Measurements from ENCODE around the gene REPS1. TPM values are rescaled to one million over a fixed set of nuclear protein-coding genes. Genes with fewer than 3 reads are reported as not detected.

The REPS1 gene
- total and polyA plus RNA-seq, 2 of the 13 experiments (the other 11 are each of a cell fraction or from before 2014, with no cell fraction given) = 36.4 to 38.3 TPM

GRCh38 chr6:138957484-138957883, 30.6 kb downstream of the REPS1 start:
- Histone ChIP-seq H3K27me3 (ENCODE audit: control insufficient read depth in 1 of 2, insufficient read depth in 2 of 2, low read length in 2 of 2) (no peaks in the 10 kb centered on the region), H3K4me3 (replicated peaks in 1 of 3; ENCODE audit: insufficient read depth in 1 of 3, low read depth in 2 of 3, low read length in 3 of 3) (no peak overlapping the region), H3K4me2 (ENCODE audit: low read depth, low read length) (no peak overlapping the region), H2AFZ (ENCODE audit: low read length) (no peak overlapping the region), H3K4me1 (ENCODE audit: insufficient read depth, low read length) (peaks cover 32% of the 10 kb centered on the region), H4K20me1 (ENCODE audit: insufficient read depth, low read length) (peaks cover 12% of the 10 kb centered on the region), H3K9ac (ENCODE audit: insufficient read depth, low read depth, low read length) (no peak overlapping the region), H3K79me2 (ENCODE audit: insufficient read depth, low read length) (peaks cover 46% of the 10 kb centered on the region), H3K36me3 (replicated peaks in 1 of 2; ENCODE audit: control insufficient read depth in 1 of 2, insufficient read depth in 2 of 2, low read length in 2 of 2) (no peaks in the 10 kb centered on the region), H3K9me3 (ENCODE audit: low read length) (no peaks in the 10 kb centered on the region), H3K27ac (ENCODE audit: extremely low read length, insufficient read depth, low read length) (no peak overlapping the region)
- ATAC-seq (peak; percentile 59), DNase-seq (ENCODE audit: low spot score) (no peak), FAIRE-seq (no peak)
- ChIA-PET CTCF (ENCODE audit: low intra/inter-chr PET ratio, low total read pairs) (no interaction called here), POLR2A (no interaction called here)
- BruUV-seq (replicated peaks) = no TSS peak
- in situ Hi-C loops (cut with HindIII; ENCODE audit: extremely low pct_ligation_motif_present, low pct_unique_long_range_greater_than_20kb) = no loop called here
- TF ChIP-seq HNF4A (CRISPR knock-in tag; IDR thresholded peaks at IDR 0.05) (peak; percentile 43), CREB1 (IDR thresholded peaks at IDR 0.05) (no peak), CREB1 (CRISPR knock-in tag; IDR thresholded peaks at IDR 0.05) (0 out of 2 replicates have a peak, but pooled peaks have one; percentile 14), ARID5B (CRISPR knock-in tag; IDR thresholded peaks at IDR 0.05) (0 out of 2 replicates have a peak, but pooled peaks have one; percentile 27), TCF7L2 (IDR thresholded peaks at IDR 0.05; ENCODE audit: low read depth, low read length) (no peak), RFX5 (IDR thresholded peaks at IDR 0.05; ENCODE audit: low read depth, low read length) (no peak), ZNF572 (CRISPR knock-in tag; IDR thresholded peaks at IDR 0.05) (no peak)
- 11% methylated on average over 2 of the region's 2 CpGs for WGBS (ENCODE audit: low lambda C conversion rate)
- intact Hi-C loops (cut with micrococcal nuclease; ENCODE audit: unreplicated experiment) = no loop called here
